HCT116 (cell line): Measurements from ENCODE around the gene UBQLN1. TPM values are rescaled to one million over a fixed set of nuclear protein-coding genes. Genes with fewer than 3 reads are reported as not detected.

Experiments used
- ATAC-seq: fragments of 200-7000 bp; cut with Tn5 transposase; 2 replicates; pipeline ENCODE4 v1.9.1; 2020; ENCODE audit warnings: mild to moderate bottlenecking, moderate library complexity
- BruUV-seq: library from RNA; stranded (reverse); fragments of 400-500 nt; replicated peaks from 2 replicates; lab custom pipeline; 2021; lab: Mats Ljungman, UMichigan
- CTCF ChIA-PET: fragments of 300-600 bp; sonication (Branson Sonifier 250); formaldehyde crosslinking; loops from one replicate; lab custom pipeline; 2021; ENCODE audit warnings: antibody characterized with exemption; lab: Charles Lee
- POLR2A ChIA-PET: fragments of 300-600, 350-600 bp; sonication (Branson Sonifier 250); formaldehyde crosslinking; loops from one replicate; lab custom pipeline; 2021; ENCODE audit warnings: antibody characterized with exemption; lab: Charles Lee
- RAD21 ChIA-PET, 2 experiments: fragments of 300-600 bp; sonication (Branson Sonifier 250); formaldehyde crosslinking; loops; one replicate each; lab custom pipeline; 2023; ENCODE audit warnings: low total read pairs in 2 of 2; ENCODE audit not compliant: uncharacterized antibody in 2 of 2, unreplicated experiment in 2 of 2, low non-redundant PET in 1 of 2; lab: Charles Lee
- DNase-seq: peaks from one replicate; pipeline ENCODE4 v3.0.0-alpha.2; 2010; ENCODE audit warnings: low read depth, low spot score
- H2AFZ ChIP-seq: fragments of 200-600 bp; shearing (Covaris generic), sonication (generic); 2 replicates; pipeline ENCODE4 v1.6.1; 2017; ENCODE audit warnings: low read depth, mixed run types, mixed read lengths, antibody characterized with exemption, low read length; ENCODE audit not compliant: poor library complexity, severe bottlenecking
- H3K27ac ChIP-seq: 2 replicates; pipeline ENCODE4 v1.5.1; 2012; ENCODE audit warnings: low read depth, low read length
- H3K27me3 ChIP-seq: fragments of 200-600 bp; sonication (generic); 2 replicates; pipeline ENCODE4 v1.6.1; 2016; ENCODE audit warnings: mixed run types, low read length, mixed read lengths; ENCODE audit not compliant: insufficient read depth
- H3K36me3 ChIP-seq, 2 experiments: fragments of 200-500 bp in 1 of 2; fragments of 200-600 bp in 1 of 2; sonication (Bioruptor generic) in 1 of 2; sonication (generic) in 1 of 2; 2 replicates each; pipeline versions ENCODE4 v1.5.1 to v1.6.1; 2014 to 2016; ENCODE audit warnings: low read length in 2 of 2, inconsistent platforms in 1 of 2, mixed read lengths in 1 of 2, mixed run types in 1 of 2; ENCODE audit not compliant: insufficient read depth in 2 of 2, control insufficient read depth in 1 of 2
- H3K4me1 ChIP-seq, 2 experiments: fragments of 200-600 bp in 1 of 2; sonication (generic) in 1 of 2; 2 replicates each; pipeline versions ENCODE4 v1.5.1 to v1.6.1; 2012 to 2017; ENCODE audit warnings: low read length in 2 of 2, inconsistent platforms in 1 of 2, mild to moderate bottlenecking in 1 of 2, mixed read lengths in 1 of 2, mixed run types in 1 of 2, moderate library complexity in 1 of 2; ENCODE audit not compliant: insufficient read depth in 2 of 2, control insufficient read depth in 1 of 2
- H3K4me2 ChIP-seq: fragments of 200-600 bp; sonication (generic); 2 replicates; pipeline ENCODE4 v1.6.1; 2017; ENCODE audit warnings: mixed run types, low read length, mixed read lengths
- H3K4me3 ChIP-seq, 2 experiments: fragments of 200-600 bp in 1 of 2; sonication (generic) in 1 of 2; replicated peaks in 1 of 2; 2 replicates each; pipeline ENCODE4 v1.5.1; 2011 to 2016; ENCODE audit warnings: low read length in 2 of 2, control low read depth in 1 of 2, low read depth in 1 of 2, mild to moderate bottlenecking in 1 of 2, mixed read lengths in 1 of 2, mixed run types in 1 of 2
- H3K79me2 ChIP-seq: fragments of 200-600 bp; sonication (generic); 2 replicates; pipeline ENCODE4 v1.6.1; 2017; ENCODE audit warnings: mild to moderate bottlenecking, mixed run types, low read length, moderate library complexity, mixed read lengths; ENCODE audit not compliant: insufficient read depth
- H3K9ac ChIP-seq: fragments of 200-600 bp; sonication (generic); 2 replicates; pipeline ENCODE4 v1.6.1; 2016; ENCODE audit warnings: low read length, mixed read lengths
- H3K9me2 ChIP-seq: fragments of 200-600 bp; sonication (generic), shearing (Covaris generic); 2 replicates; pipeline ENCODE4 v1.6.1; 2017; ENCODE audit warnings: mixed run types, mild to moderate bottlenecking, moderate library complexity; ENCODE audit not compliant: insufficient read depth
- H3K9me3 ChIP-seq, 2 experiments: fragments of 200-500 bp in 1 of 2; fragments of 200-600 bp in 1 of 2; sonication (Bioruptor generic) in 1 of 2; sonication (generic) in 1 of 2; 2 replicates each; pipeline ENCODE4 v1.6.1; 2014 to 2017; ENCODE audit warnings: low read length in 2 of 2, mixed read lengths in 2 of 2, inconsistent platforms in 1 of 2, low read depth in 1 of 2, mild to moderate bottlenecking in 1 of 2, mixed run types in 1 of 2, moderate library complexity in 1 of 2; ENCODE audit not compliant: control insufficient read depth in 1 of 2, insufficient read depth in 1 of 2
- H4K20me1 ChIP-seq: fragments of 200-600 bp; sonication (generic), shearing (Covaris generic); 2 replicates; pipeline ENCODE4 v1.6.1; 2017; ENCODE audit warnings: mixed run types, mild to moderate bottlenecking, moderate library complexity; ENCODE audit not compliant: insufficient read depth
- EZH2 ChIP-seq: fragments of 200-600 bp; sonication (generic); IDR thresholded peaks from 2 replicates; pipeline ENCODE4 v1.6.1; 2017; ENCODE audit warnings: antibody characterized with exemption, mixed run types
- EZH2phosphoT487 ChIP-seq: fragments of 200-600 bp; IDR thresholded peaks from 2 replicates; pipeline ENCODE4 v1.6.1; 2018; ENCODE audit warnings: antibody characterized with exemption, borderline replicate concordance
- FOSL1 ChIP-seq: IDR thresholded peaks from 2 replicates; pipeline ENCODE4 v1.6.1; 2012; ENCODE audit warnings: low read depth
- JUND ChIP-seq: IDR thresholded peaks from 2 replicates; pipeline ENCODE4 v1.6.1; 2012
- POLR2AphosphoS5 ChIP-seq: IDR thresholded peaks from 2 replicates; pipeline ENCODE4 v1.6.1; 2011; ENCODE audit warnings: mild to moderate bottlenecking, low read depth, low read length, moderate library complexity
- RAD21 ChIP-seq: IDR thresholded peaks from 2 replicates; pipeline ENCODE4 v1.6.1; 2012; ENCODE audit warnings: low read depth, mild to moderate bottlenecking
- SIN3A ChIP-seq: IDR thresholded peaks from 2 replicates; pipeline ENCODE4 v1.6.1; 2012; ENCODE audit warnings: low read depth
- SP1 ChIP-seq: IDR thresholded peaks from 2 replicates; pipeline ENCODE4 v1.6.1; 2012; ENCODE audit warnings: low read depth
- YY1 ChIP-seq: IDR thresholded peaks from 2 replicates; pipeline ENCODE4 v1.6.1; 2011; ENCODE audit warnings: low read length, low read depth, moderate library complexity, mild to moderate bottlenecking; ENCODE audit not compliant: insufficient replicate concordance; ENCODE audit errors: extremely low read depth
- intact Hi-C: fragments of 100-400 bp; cut with micrococcal nuclease; formaldehyde crosslinking; loops from 2 replicates; pipeline ENCODE4 v1.10.0; 2022
- total RNA-seq: library from RNA; stranded (reverse); gene quantifications from one replicate; pipeline ENCODE4 v1.2.1, GENCODE V29; 2021; ENCODE audit not compliant: unreplicated experiment
- TF ChIP-seq, protein P1 (sequence below): IDR thresholded peaks from 2 replicates; pipeline ENCODE4 v1.6.1; 2011; ENCODE audit warnings: mild to moderate bottlenecking, low read length, moderate library complexity; ENCODE audit not compliant: insufficient replicate concordance; ENCODE audit errors: extremely low read depth
- TF ChIP-seq, protein P2 (sequence below): IDR thresholded peaks from 2 replicates; pipeline ENCODE4 v1.6.1; 2012; ENCODE audit warnings: low read depth
- TF ChIP-seq, protein P3 (sequence below): IDR thresholded peaks from 2 replicates; pipeline ENCODE4 v1.6.1; 2012

UBQLN1 gene
- total RNA-seq, 1 experiment from 2014 or later, result 128 TPM

DNA sequence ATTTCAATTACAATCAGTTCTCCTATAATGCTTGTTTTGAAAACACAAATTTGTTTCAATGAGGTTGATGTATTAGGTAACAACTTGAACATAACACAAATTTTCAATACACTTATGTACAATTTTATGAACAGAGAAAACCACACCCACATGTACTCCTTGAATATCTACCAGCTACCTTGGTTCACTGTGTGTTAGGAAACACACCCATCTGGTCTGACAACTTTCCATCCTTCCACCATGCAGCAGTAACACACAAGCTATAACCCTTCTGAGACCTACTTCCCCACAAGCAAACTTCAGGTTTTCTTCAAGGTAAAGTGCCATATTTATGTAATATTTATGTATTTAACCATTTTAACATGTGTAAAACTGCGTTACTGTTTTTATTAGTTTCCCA is 36.4 kb upstream of the UBQLN1 start:
- Histone ChIP-seq H4K20me1 (no peaks in the 10 kb centered on the region), H3K27me3 (no peaks in the 10 kb centered on the region), H2AFZ (no peak overlapping the region), H3K36me3 (no peaks in the 10 kb centered on the region), H3K4me2 (no peak overlapping the region), H3K27ac (no peak overlapping the region), H3K9ac (no peak overlapping the region), H3K9me3 (no peaks in the 10 kb centered on the region), H3K4me1 (no peaks in the 10 kb centered on the region; a peak in 1 of 4 replicates), H3K4me3 (no peak overlapping the region), H3K79me2 (no peaks in the 10 kb centered on the region), H3K9me2 (no peaks in the 10 kb centered on the region)
- no peak for TF ChIP-seq SIN3A
- TF ChIP-seq, protein P1, sequence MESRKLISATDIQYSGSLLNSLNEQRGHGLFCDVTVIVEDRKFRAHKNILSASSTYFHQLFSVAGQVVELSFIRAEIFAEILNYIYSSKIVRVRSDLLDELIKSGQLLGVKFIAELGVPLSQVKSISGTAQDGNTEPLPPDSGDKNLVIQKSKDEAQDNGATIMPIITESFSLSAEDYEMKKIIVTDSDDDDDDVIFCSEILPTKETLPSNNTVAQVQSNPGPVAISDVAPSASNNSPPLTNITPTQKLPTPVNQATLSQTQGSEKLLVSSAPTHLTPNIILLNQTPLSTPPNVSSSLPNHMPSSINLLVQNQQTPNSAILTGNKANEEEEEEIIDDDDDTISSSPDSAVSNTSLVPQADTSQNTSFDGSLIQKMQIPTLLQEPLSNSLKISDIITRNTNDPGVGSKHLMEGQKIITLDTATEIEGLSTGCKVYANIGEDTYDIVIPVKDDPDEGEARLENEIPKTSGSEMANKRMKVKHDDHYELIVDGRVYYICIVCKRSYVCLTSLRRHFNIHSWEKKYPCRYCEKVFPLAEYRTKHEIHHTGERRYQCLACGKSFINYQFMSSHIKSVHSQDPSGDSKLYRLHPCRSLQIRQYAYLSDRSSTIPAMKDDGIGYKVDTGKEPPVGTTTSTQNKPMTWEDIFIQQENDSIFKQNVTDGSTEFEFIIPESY, result no peak
- TF ChIP-seq EZH2phosphoT487, result no peak
- TF ChIP-seq, protein P2, sequence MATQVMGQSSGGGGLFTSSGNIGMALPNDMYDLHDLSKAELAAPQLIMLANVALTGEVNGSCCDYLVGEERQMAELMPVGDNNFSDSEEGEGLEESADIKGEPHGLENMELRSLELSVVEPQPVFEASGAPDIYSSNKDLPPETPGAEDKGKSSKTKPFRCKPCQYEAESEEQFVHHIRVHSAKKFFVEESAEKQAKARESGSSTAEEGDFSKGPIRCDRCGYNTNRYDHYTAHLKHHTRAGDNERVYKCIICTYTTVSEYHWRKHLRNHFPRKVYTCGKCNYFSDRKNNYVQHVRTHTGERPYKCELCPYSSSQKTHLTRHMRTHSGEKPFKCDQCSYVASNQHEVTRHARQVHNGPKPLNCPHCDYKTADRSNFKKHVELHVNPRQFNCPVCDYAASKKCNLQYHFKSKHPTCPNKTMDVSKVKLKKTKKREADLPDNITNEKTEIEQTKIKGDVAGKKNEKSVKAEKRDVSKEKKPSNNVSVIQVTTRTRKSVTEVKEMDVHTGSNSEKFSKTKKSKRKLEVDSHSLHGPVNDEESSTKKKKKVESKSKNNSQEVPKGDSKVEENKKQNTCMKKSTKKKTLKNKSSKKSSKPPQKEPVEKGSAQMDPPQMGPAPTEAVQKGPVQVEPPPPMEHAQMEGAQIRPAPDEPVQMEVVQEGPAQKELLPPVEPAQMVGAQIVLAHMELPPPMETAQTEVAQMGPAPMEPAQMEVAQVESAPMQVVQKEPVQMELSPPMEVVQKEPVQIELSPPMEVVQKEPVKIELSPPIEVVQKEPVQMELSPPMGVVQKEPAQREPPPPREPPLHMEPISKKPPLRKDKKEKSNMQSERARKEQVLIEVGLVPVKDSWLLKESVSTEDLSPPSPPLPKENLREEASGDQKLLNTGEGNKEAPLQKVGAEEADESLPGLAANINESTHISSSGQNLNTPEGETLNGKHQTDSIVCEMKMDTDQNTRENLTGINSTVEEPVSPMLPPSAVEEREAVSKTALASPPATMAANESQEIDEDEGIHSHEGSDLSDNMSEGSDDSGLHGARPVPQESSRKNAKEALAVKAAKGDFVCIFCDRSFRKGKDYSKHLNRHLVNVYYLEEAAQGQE, result no peak
- TF ChIP-seq EZH2, result no peak
- TF ChIP-seq FOSL1, result no peak
- TF ChIP-seq YY1, result no peak
- no peak for TF ChIP-seq RAD21
- TF ChIP-seq JUND, result no peak
- TF ChIP-seq SP1, result no peak
- TF ChIP-seq, protein P3, sequence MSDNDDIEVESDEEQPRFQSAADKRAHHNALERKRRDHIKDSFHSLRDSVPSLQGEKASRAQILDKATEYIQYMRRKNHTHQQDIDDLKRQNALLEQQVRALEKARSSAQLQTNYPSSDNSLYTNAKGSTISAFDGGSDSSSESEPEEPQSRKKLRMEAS, result no peak
- TF ChIP-seq POLR2AphosphoS5, result no peak
- ATAC-seq (no peak), DNase-seq (no peak)
- BruUV-seq, result no TSS peak
- POLR2A ChIA-PET, result no interaction called here
- RAD21 ChIA-PET, result no interaction called here
- intact Hi-C loops, result no loop called here
- CTCF ChIA-PET, result no interaction called here
